ENCODE data around the gene SSC4D. TPM values are rescaled to one million over a fixed set of nuclear protein-coding genes. Genes with fewer than 3 reads are reported as not detected.
A peak's percentile ranks its signal among the peaks of the same experiment; 100 is the strongest.

The SSC4D gene
- polyA plus RNA-seq, 3 donors: 0.48 to 0.56 (median 0.56) TPM

GRCh38 chr7:76359978-76360638, 49.4 kb downstream of the SSC4D start:
- Histone ChIP-seq H3K4me3 (replicated peaks in 1 of 3; ENCODE audit: low read depth in 2 of 3, low read length in 3 of 3) (peak overlapping the region in 2 of 3 experiments; percentile 84 to 99), H3K4me2 (replicated peaks; ENCODE audit: extremely low read depth, low read length, poor library complexity, severe bottlenecking) (peak overlapping the region; percentile 87), H3K27me3 (ENCODE audit: control insufficient read depth in 2 of 2, insufficient read depth in 2 of 2, low read length in 2 of 2) (no peaks in the 10 kb centered on the region), H3K9me3 (replicated peaks in 1 of 2; ENCODE audit: control insufficient read depth in 1 of 2, insufficient read depth in 1 of 2, low read length in 2 of 2) (no peaks in the 10 kb centered on the region), H3K27ac (ENCODE audit: low read depth in 1 of 2, low read length in 2 of 2) (peak overlapping the region; percentile 99 to 100), H3K79me2 (ENCODE audit: insufficient read depth, low read length) (peaks cover 36% of the 10 kb centered on the region), H3K4me1 (ENCODE audit: control insufficient read depth in 1 of 2, insufficient read depth in 2 of 2, low read length in 2 of 2) (peaks cover 54 to 77% of the 10 kb centered on the region in 2 donors), H2AFZ (ENCODE audit: insufficient read depth, low read depth, low read length, poor library complexity, severe bottlenecking) (peak overlapping the region; percentile 79), H3K36me3 (replicated peaks in 1 of 2; ENCODE audit: control insufficient read depth in 1 of 2, insufficient read depth in 2 of 2, low read length in 2 of 2) (peaks cover 4 to 15% of the 10 kb centered on the region in 2 donors), H4K20me1 (ENCODE audit: insufficient read depth, low read length) (peaks cover 35% of the 10 kb centered on the region), H3K9ac (ENCODE audit: insufficient read depth, low read length, poor library complexity, severe bottlenecking) (peak overlapping the region; percentile 100)
- TF ChIP-seq CTCF (IDR thresholded peaks at IDR 0.05): no peak
- Mint-ChIP-seq H3K9me3 (peaks cover 0 to 2% (median 0%) of the 10 kb centered on the region in 7 donors), H3K4me1 (peaks cover 58% of the 10 kb centered on the region), H3K36me3 (peaks cover 10 to 17% of the 10 kb centered on the region in 2 donors), H3K4me3 (peak overlapping the region; percentile 82 to 87), H3K27ac (peak overlapping the region; percentile 94 to 99 (median 97)), H3K27me3 (ENCODE audit: low read depth in 3 of 3) (peaks cover 0 to 3% (median 0%) of the 10 kb centered on the region in 3 donors)
- whole genome bisulfite sequencing (ENCODE audit: insufficient coverage): 83% methylated on average over 5 of the region's 17 CpGs
- intact Hi-C loops (cut with micrococcal nuclease): loop anchor here (2.0 to 5.0 kb wide), 3 partner anchors 32 to 41 kb away; no protein-coding TSS in a partner anchor
- DNase-seq: peak in 2 of 3 donors; percentile 57 to 61

DNA sequence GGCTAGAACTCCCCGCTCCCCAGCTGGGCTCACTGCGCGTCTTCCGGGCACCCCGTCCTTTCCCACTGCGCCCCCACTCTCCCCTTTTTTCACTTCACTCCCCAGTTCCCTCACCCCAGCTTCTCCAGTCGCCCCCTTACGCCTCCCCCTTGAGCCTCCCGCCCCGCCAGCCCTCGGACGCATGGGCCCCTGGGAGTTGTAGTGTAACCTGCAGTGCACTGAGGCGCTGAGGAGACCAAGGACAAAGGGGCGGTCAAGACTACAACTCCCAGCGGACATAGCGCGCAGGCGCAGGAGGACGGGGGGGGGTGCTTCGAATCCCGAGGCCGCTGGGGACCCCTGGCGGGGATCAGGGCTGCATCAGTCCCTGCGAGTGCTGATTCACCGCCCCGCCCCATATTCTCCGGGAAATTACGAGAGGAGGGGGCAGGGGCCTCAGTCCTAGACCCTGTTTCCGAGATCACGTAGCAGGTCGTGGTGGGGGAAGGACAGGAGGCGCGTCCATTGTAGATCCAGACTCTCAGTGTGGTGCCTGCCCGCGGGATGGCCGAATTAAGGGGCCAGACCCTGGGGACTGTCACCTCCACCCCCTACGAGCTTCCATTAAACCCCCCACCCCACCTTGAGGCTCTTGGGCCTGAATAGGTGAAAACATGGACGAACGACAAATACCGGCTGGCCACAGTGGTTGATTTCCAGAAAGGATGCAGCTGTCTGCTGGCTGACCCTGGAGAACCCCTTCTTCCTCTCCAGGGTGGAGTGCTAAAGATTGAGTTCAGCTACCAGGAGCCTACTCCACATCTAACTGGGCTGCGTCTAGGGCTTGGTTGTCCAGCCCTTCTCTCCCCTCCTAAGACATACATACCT, 50.2 kb downstream of the SSC4D start:
- Histone ChIP-seq H3K27me3 (ENCODE audit: control insufficient read depth in 2 of 2, insufficient read depth in 2 of 2, low read length in 2 of 2) (no peaks in the 10 kb centered on the region), H3K4me1 (ENCODE audit: control insufficient read depth in 1 of 2, insufficient read depth in 2 of 2, low read length in 2 of 2) (peaks cover 50 to 76% of the 10 kb centered on the region in 2 donors), H2AFZ (ENCODE audit: insufficient read depth, low read depth, low read length, poor library complexity, severe bottlenecking) (peak overlapping the region; percentile 79), H3K79me2 (ENCODE audit: insufficient read depth, low read length) (peaks cover 44% of the 10 kb centered on the region), H4K20me1 (ENCODE audit: insufficient read depth, low read length) (peaks cover 43% of the 10 kb centered on the region), H3K4me2 (replicated peaks; ENCODE audit: extremely low read depth, low read length, poor library complexity, severe bottlenecking) (peak overlapping the region; percentile 87), H3K4me3 (replicated peaks in 1 of 3; ENCODE audit: low read depth in 2 of 3, low read length in 3 of 3) (peak overlapping the region; percentile 84 to 99 (median 95)), H3K9me3 (replicated peaks in 1 of 2; ENCODE audit: control insufficient read depth in 1 of 2, insufficient read depth in 1 of 2, low read length in 2 of 2) (no peaks in the 10 kb centered on the region), H3K9ac (ENCODE audit: insufficient read depth, low read length, poor library complexity, severe bottlenecking) (peak overlapping the region; percentile 100), H3K27ac (ENCODE audit: low read depth in 1 of 2, low read length in 2 of 2) (peak overlapping the region; percentile 99 to 100), H3K36me3 (replicated peaks in 1 of 2; ENCODE audit: control insufficient read depth in 1 of 2, insufficient read depth in 2 of 2, low read length in 2 of 2) (peaks cover 8 to 15% of the 10 kb centered on the region in 2 donors)
- Mint-ChIP-seq H3K9me3 (peaks cover 0 to 2% (median 0%) of the 10 kb centered on the region in 7 donors), H3K4me1 (peaks cover 56% of the 10 kb centered on the region), H3K27me3 (ENCODE audit: low read depth in 3 of 3) (peaks cover 0 to 3% (median 0%) of the 10 kb centered on the region in 3 donors), H3K36me3 (peaks cover 12 to 20% of the 10 kb centered on the region in 2 donors), H3K4me3 (peak overlapping the region; percentile 82 to 87), H3K27ac (peak overlapping the region; percentile 94 to 99 (median 97))
- WGBS (ENCODE audit: insufficient coverage): 1% methylated on average over 34 of the region's 41 CpGs
- intact Hi-C loops (cut with micrococcal nuclease): loop anchor here (2.0 to 5.0 kb wide), 3 partner anchors 33 to 41 kb away; no protein-coding TSS in a partner anchor
- peak; percentile 94 to 98 (median 97) for DNase-seq
- TF ChIP-seq CTCF (IDR thresholded peaks at IDR 0.05): peak; percentile 47

Measured in CD14-positive monocyte (primary cell).